Measurements from ENCODE around the gene CCDC43. TPM values are rescaled to one million over a fixed set of nuclear protein-coding genes. Genes with fewer than 3 reads are reported as not detected.

The CCDC43 gene
- total and polyA plus RNA-seq, 2 of the 8 experiments (the other 6 are each of a cell fraction or from before 2014, with no cell fraction given) = 4.9 to 38.1 TPM

DNA sequence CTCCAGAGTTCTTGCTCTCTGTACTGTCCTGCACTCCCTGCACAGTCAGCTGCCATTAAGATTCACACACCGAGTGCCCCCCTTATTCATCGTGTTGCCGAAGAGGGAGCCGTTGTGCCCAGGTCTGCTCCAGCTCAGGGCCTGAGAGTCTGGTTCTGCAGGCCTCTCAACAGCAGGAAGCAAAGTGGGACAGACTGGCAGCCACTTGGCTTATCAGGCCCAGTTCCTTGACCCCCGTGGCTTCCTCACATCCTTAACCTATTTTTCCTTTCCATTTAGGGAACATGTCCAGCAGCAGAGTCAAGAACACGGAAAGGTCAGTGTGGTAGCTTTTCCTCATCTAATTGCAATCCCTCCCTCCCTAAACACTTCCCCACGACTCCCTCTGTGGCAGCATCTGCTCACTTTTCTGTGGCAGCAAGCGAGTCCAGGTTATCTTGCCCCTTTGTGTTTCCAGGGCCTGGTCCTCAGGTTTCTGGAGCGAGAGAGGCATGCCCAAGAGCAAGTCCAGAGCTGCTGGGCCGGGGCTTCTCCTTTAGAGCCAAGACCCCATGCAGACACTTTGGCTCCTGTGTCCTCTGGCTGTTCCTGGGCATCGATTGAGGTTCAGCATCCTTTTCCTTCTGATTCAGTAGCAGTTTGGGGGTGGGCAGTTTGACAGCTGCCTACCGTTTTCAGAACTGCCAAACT, 47.1 kb upstream of the CCDC43 start:
- Histone ChIP-seq H3K9ac (replicated peaks in 1 of 4; ENCODE audit: extremely low read depth in 1 of 4, low read depth in 3 of 4, low read length in 3 of 4) (no peak overlapping the region), H2AFZ (ENCODE audit: low read length) (no peak overlapping the region), H2BK20ac (ENCODE audit: low read length) (no peak overlapping the region), H3K4me1 (replicated peaks in 1 of 4; ENCODE audit: control insufficient read depth in 3 of 4, insufficient read depth in 4 of 4, low read length in 3 of 4) (peaks cover 2 to 6% (median 3%) of the 10 kb centered on the region in 4 experiments; a peak in 4 of 7 replicates), H2BK15ac (ENCODE audit: low read length) (no peak overlapping the region), H3K27me3 (replicated peaks in 1 of 4; ENCODE audit: control insufficient read depth in 3 of 4, extremely low read depth in 1 of 4, insufficient read depth in 3 of 4, low read length in 3 of 4) (no peaks in the 10 kb centered on the region), H3K14ac (ENCODE audit: insufficient read length) (no peak overlapping the region), H2BK120ac (replicated peaks; ENCODE audit: low read depth, low read length) (no peak overlapping the region), H3K79me2 (ENCODE audit: control insufficient read depth in 1 of 2, insufficient read depth in 2 of 2, low read length in 2 of 2) (no peaks in the 10 kb centered on the region), H3K27ac (ENCODE audit: low read depth, low read length) (no peak overlapping the region), H3K23ac (ENCODE audit: insufficient read length) (no peak overlapping the region), H3K23me2 (ENCODE audit: low read depth, low read length) (no peaks in the 10 kb centered on the region), H4K5ac (ENCODE audit: insufficient read length, low read depth, low read length) (no peak overlapping the region), H3K56ac (replicated peaks; ENCODE audit: insufficient read length, low read depth, low read length) (no peak overlapping the region), H3K18ac (ENCODE audit: extremely low read depth, low read length) (no peak overlapping the region), H2AK5ac (ENCODE audit: low read depth, low read length) (no peak overlapping the region), H3K79me1 (ENCODE audit: low read depth, low read length) (no peaks in the 10 kb centered on the region; the same call in 1 of the 2 replicates), H4K8ac (ENCODE audit: extremely low read depth, insufficient read depth, low read length) (0 out of 2 replicates have a peak overlapping the region, but pooled peaks have one; percentile 8), H2BK5ac (ENCODE audit: low read depth, low read length) (no peak overlapping the region), H3K36me3 (ENCODE audit: control insufficient read depth in 2 of 4, insufficient read depth in 4 of 4, low read length in 3 of 4) (peaks cover 3 to 37% (median 12%) of the 10 kb centered on the region in 4 experiments; a peak in 6 of 8 replicates), H3K4me3 (ENCODE audit: extremely low read depth in 1 of 4, insufficient read depth in 2 of 4, low read depth in 3 of 4, low read length in 4 of 4) (no peak overlapping the region), H4K91ac (replicated peaks; ENCODE audit: insufficient read length, low read length) (no peak overlapping the region), H3K4ac (replicated peaks; ENCODE audit: insufficient read length, low read depth, low read length) (no peak overlapping the region), H4K20me1 (replicated peaks in 1 of 2; ENCODE audit: control insufficient read depth in 1 of 2, insufficient read depth in 2 of 2, low read length in 2 of 2) (peaks cover 0 to 2% of the 10 kb centered on the region in 2 experiments), H3K4me2 (ENCODE audit: insufficient read depth in 1 of 2, low read depth in 2 of 2, low read length in 2 of 2) (no peak overlapping the region), H3K9me3 (ENCODE audit: insufficient read depth in 2 of 2, low read depth in 1 of 2, low read length in 1 of 2) (no peaks in the 10 kb centered on the region), H2BK12ac (ENCODE audit: low read depth, low read length) (no peak overlapping the region)
- DNase-seq (ENCODE audit: low read depth in 1 of 2, low spot score in 2 of 2) (no peak), FAIRE-seq (no peak)
- 92% methylated on average over 12 of the region's 12 CpGs; no CpG with 5 or more reads in 1 of the 2 experiments for WGBS, 2 experiments (ENCODE audit: extremely low coverage in 1 of 2, insufficient coverage in 1 of 2, insufficient read length in 1 of 2, insufficient replicate concordance in 2 of 2, low coverage in 1 of 2, low lambda C conversion rate in 2 of 2, missing lambda C conversion rate in 1 of 2)
- POLR2A ChIA-PET (ENCODE audit: partially characterized antibody) = interaction anchor here (0.8 to 1.4 kb wide), 4 partner anchors 9 to 28 kb away, joined by 3 read pairs; partner anchors contain the start of gene DBF4B
- CTCF ChIA-PET (ENCODE audit: partially characterized antibody) = interaction anchor here (0.5 to 7.1 kb wide), 15 partner anchors 12 to 419 kb away, joined by 3 to 38 read pairs (median 3); partner anchors contain the start of gene ADAM11
- TF ChIP-seq, protein P1, sequence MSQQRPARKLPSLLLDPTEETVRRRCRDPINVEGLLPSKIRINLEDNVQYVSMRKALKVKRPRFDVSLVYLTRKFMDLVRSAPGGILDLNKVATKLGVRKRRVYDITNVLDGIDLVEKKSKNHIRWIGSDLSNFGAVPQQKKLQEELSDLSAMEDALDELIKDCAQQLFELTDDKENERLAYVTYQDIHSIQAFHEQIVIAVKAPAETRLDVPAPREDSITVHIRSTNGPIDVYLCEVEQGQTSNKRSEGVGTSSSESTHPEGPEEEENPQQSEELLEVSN (IDR thresholded peaks at IDR 0.05) = no peak
- TF ChIP-seq CBX8 (IDR thresholded peaks at IDR 0.05; ENCODE audit: borderline replicate concordance, low read depth, low read length) = no peak
